Endothelial cell of umbilical vein (primary cell): ENCODE data around the gene CFAP77. TPM values are rescaled to one million over a fixed set of nuclear protein-coding genes. Genes with fewer than 3 reads are reported as not detected.

ENCODE experiments used
- BruUV-seq: library from RNA; stranded (reverse); fragments of 400-500 nt; replicated peaks from 2 replicates; lab custom pipeline; 2021; lab: Mats Ljungman, UMichigan
- CTCF ChIA-PET: fragments of 300-600, 350-600 bp; sonication (Branson Sonifier 250); formaldehyde crosslinking; loops from one replicate; lab custom pipeline; 2021; ENCODE audit warnings: antibody characterized with exemption, inconsistent platforms; lab: Charles Lee
- POLR2A ChIA-PET: fragments of 300-600, 350-600 bp; sonication (Branson Sonifier 250); formaldehyde crosslinking; loops from one replicate; lab custom pipeline; 2021; ENCODE audit warnings: antibody characterized with exemption, inconsistent platforms; lab: Charles Lee
- DNase-seq: peaks from one replicate; pipeline ENCODE4 v3.0.0-alpha.2; 2011; ENCODE audit warnings: low read depth, low spot score
- FAIRE-seq: peaks from 2 replicates; lab custom pipeline; 2011; peaks lifted over from hg19 to GRCh38; lab: Jason Lieb, UNC
- H2AFZ ChIP-seq: 2 replicates; pipeline ENCODE4 v1.6.0; 2012; ENCODE audit warnings: low read depth, low read length, control low read depth, inconsistent platforms
- H3K27ac ChIP-seq: 2 replicates; pipeline ENCODE4 v1.5.1; 2011; ENCODE audit warnings: low read depth, mild to moderate bottlenecking, control low read depth, low read length, moderate library complexity; ENCODE audit not compliant: insufficient read depth
- H3K27me3 ChIP-seq, 2 experiments: 2 replicates each; pipeline versions ENCODE4 v1.6.0 to v1.6.1; 2011; ENCODE audit warnings: low read length in 2 of 2, mixed read lengths in 1 of 2; ENCODE audit not compliant: control insufficient read depth in 2 of 2, insufficient read depth in 2 of 2
- H3K36me3 ChIP-seq, 2 experiments: 2 replicates in 1 of 2; 3 replicates in 1 of 2; pipeline ENCODE4 v1.5.1; 2011; ENCODE audit warnings: low read length in 2 of 2, mild to moderate bottlenecking in 1 of 2, moderate library complexity in 1 of 2; ENCODE audit not compliant: control insufficient read depth in 2 of 2, insufficient read depth in 2 of 2; ENCODE audit errors: extremely low read depth in 1 of 2
- H3K4me1 ChIP-seq: 3 replicates; pipeline ENCODE4 v1.5.1; 2011; ENCODE audit warnings: mild to moderate bottlenecking, low read length; ENCODE audit not compliant: control insufficient read depth, insufficient read depth; ENCODE audit errors: extremely low read depth
- H3K4me2 ChIP-seq: 2 replicates; pipeline ENCODE4 v1.6.1; 2011; ENCODE audit warnings: low read length, control low read depth, mixed read lengths; ENCODE audit not compliant: insufficient read depth
- H3K4me3 ChIP-seq, 3 experiments: fragments of 200-600 bp in 1 of 3; sonication (generic), shearing (Covaris generic) in 1 of 3; replicated peaks in 1 of 3; 2 replicates each; pipeline ENCODE4 v1.5.1; 2011 to 2016; ENCODE audit warnings: control low read depth in 3 of 3, low read length in 3 of 3, mild to moderate bottlenecking in 2 of 3, inconsistent platforms in 1 of 3, low read depth in 1 of 3, moderate library complexity in 1 of 3; ENCODE audit not compliant: insufficient read depth in 1 of 3
- H3K79me2 ChIP-seq: 2 replicates; pipeline ENCODE4 v1.6.0; 2012; ENCODE audit warnings: low read length, inconsistent platforms; ENCODE audit not compliant: control insufficient read depth, insufficient read depth
- H3K9ac ChIP-seq: replicated peaks from 2 replicates; pipeline ENCODE3; 2011; ENCODE audit warnings: low read length, control low read depth; ENCODE audit not compliant: insufficient read depth; ENCODE audit errors: extremely low read depth
- H3K9me1 ChIP-seq: replicated peaks from 3 replicates; pipeline ENCODE4 v1.6.0; 2011; ENCODE audit warnings: mild to moderate bottlenecking, low read length; ENCODE audit not compliant: control insufficient read depth, insufficient read depth; ENCODE audit errors: extremely low read depth
- H3K9me3 ChIP-seq: replicated peaks from 2 replicates; pipeline ENCODE4 v1.5.1; 2012; ENCODE audit warnings: low read length, inconsistent platforms; ENCODE audit not compliant: control insufficient read depth, insufficient read depth
- H4K20me1 ChIP-seq: replicated peaks from 2 replicates; pipeline ENCODE3; 2011; ENCODE audit warnings: mild to moderate bottlenecking, low read length; ENCODE audit not compliant: control insufficient read depth, insufficient read depth; ENCODE audit errors: extremely low read depth
- FOS ChIP-seq: IDR thresholded peaks from 2 replicates; pipeline ENCODE4 v1.6.1; 2011; ENCODE audit warnings: mild to moderate bottlenecking, low read length, moderate library complexity, borderline replicate concordance; ENCODE audit not compliant: insufficient read depth
- GATA2 ChIP-seq: IDR thresholded peaks from 2 replicates; pipeline ENCODE4 v1.7.0; 2011; ENCODE audit warnings: low read depth, mild to moderate bottlenecking, moderate library complexity, mixed read lengths, low read length; ENCODE audit not compliant: insufficient read length, insufficient read depth
- JUN ChIP-seq: IDR thresholded peaks from 2 replicates; pipeline ENCODE4 v1.6.1; 2011; ENCODE audit warnings: borderline replicate concordance, low read depth; ENCODE audit not compliant: insufficient read length, insufficient read depth
- POLR2A ChIP-seq: IDR thresholded peaks from 2 replicates; pipeline ENCODE4 v1.6.1; 2012; ENCODE audit warnings: low read depth, mild to moderate bottlenecking, control low read depth, low read length
- POLR2AphosphoS5 ChIP-seq: IDR thresholded peaks from 2 replicates; pipeline ENCODE4 v1.6.1; 2012; ENCODE audit warnings: low read depth, mild to moderate bottlenecking, control low read depth, low read length, moderate library complexity; ENCODE audit not compliant: insufficient read depth
- dilution Hi-C: fragments of 300-500 bp; cut with MboI; formaldehyde crosslinking; loops from one replicate; pipeline ENCODE4 v1.15.0; 2019; ENCODE audit warnings: low sequenced_read_pairs; ENCODE audit not compliant: extremely low pct_ligation_motif_present
- intact Hi-C: fragments of 100-400 bp; cut with micrococcal nuclease; formaldehyde crosslinking; loops from one replicate; pipeline ENCODE4 v1.10.0; 2022
- polyA plus RNA-seq, 4 experiments: library from polyadenylated mRNA; depleted of rRNA in 3 of 4; stranded (reverse) in 3 of 4; unstranded in 1 of 4; fragments of >200 nt; gene quantifications; 2 replicates each; pipeline versions ENCODE4 v1.2.1 to v1.2.3, GENCODE V29; 2011 to 2012; ENCODE audit warnings: missing spikeins in 1 of 4
- total RNA-seq: library from RNA; stranded (reverse); gene quantifications from 2 replicates; pipeline ENCODE4 v1.2.3, GENCODE V29; 2021
- TF ChIP-seq, protein P1 (sequence below), 2 donors: IDR thresholded peaks; 1 replicate in 1 of 2; 2 replicates in 1 of 2; pipeline ENCODE4 v1.5.1; 2011; ENCODE audit warnings: low read length in 2 of 2, mild to moderate bottlenecking in 2 of 2, moderate library complexity in 2 of 2, control low read depth in 1 of 2, inconsistent platforms in 1 of 2, low read depth in 1 of 2; ENCODE audit not compliant: insufficient read depth in 1 of 2; ENCODE audit errors: extremely low read depth in 1 of 2
- TF ChIP-seq, protein P2 (sequence below): IDR thresholded peaks from 2 replicates; pipeline ENCODE4 v1.6.1; 2011; ENCODE audit not compliant: insufficient read depth, insufficient read length

The CFAP77 gene
- total and polyA plus RNA-seq, 2 donors (not counting 3 experiments of a cell fraction or from before 2014, with no cell fraction given): not detected

DNA sequence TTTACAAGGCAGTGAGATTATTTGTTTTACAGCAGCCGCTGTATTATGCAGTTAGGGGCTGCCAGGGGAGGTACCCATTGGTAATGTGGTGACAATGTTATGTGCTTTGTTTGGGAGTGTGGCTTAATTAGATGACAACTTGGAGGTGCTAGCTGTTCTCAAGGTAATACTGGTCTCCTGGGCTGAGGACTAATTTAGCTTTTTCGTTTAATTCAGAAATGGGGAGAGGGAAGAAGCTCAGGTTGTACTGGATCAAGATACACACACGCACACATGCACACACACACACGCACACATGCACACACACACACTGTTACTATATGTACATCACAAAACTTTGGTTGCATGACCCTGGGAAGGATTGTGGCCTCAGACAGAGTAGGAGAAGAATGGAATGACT, 37.9 kb downstream of the CFAP77 start:
- no peak overlapping the region for H3K9ac ChIP-seq
- ChIA-PET POLR2A (no interaction called here), CTCF (interaction anchor here (1.2 kb wide), 1 partner anchor 11 kb away, joined by 3 read pairs; no protein-coding TSS in a partner anchor)
- peaks cover 5 to 11% of the 10 kb centered on the region in 2 experiments for H3K27me3 ChIP-seq
- H3K4me2 ChIP-seq: no peak overlapping the region
- DNase-seq (no peak), FAIRE-seq (no peak)
- no TSS peak for BruUV-seq
- no peak overlapping the region for H2AFZ ChIP-seq
- no peak overlapping the region for H3K27ac ChIP-seq
- H3K9me1 ChIP-seq: no peaks in the 10 kb centered on the region
- no peaks in the 10 kb centered on the region for H3K36me3 ChIP-seq
- intact Hi-C loops (no loop called here), dilution Hi-C loops (no loop called here)
- no peaks in the 10 kb centered on the region for H4K20me1 ChIP-seq
- H3K4me1 ChIP-seq: no peaks in the 10 kb centered on the region
- H3K79me2 ChIP-seq: no peaks in the 10 kb centered on the region
- no peaks in the 10 kb centered on the region for H3K9me3 ChIP-seq
- TF ChIP-seq, protein P1, sequence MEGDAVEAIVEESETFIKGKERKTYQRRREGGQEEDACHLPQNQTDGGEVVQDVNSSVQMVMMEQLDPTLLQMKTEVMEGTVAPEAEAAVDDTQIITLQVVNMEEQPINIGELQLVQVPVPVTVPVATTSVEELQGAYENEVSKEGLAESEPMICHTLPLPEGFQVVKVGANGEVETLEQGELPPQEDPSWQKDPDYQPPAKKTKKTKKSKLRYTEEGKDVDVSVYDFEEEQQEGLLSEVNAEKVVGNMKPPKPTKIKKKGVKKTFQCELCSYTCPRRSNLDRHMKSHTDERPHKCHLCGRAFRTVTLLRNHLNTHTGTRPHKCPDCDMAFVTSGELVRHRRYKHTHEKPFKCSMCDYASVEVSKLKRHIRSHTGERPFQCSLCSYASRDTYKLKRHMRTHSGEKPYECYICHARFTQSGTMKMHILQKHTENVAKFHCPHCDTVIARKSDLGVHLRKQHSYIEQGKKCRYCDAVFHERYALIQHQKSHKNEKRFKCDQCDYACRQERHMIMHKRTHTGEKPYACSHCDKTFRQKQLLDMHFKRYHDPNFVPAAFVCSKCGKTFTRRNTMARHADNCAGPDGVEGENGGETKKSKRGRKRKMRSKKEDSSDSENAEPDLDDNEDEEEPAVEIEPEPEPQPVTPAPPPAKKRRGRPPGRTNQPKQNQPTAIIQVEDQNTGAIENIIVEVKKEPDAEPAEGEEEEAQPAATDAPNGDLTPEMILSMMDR (IDR thresholded peaks at IDR 0.05; ENCODE audit: extremely low read depth in 1 of 2, insufficient read depth in 1 of 2, low read depth in 1 of 2, low read length in 2 of 2): no peak
- no peak for TF ChIP-seq FOS
- TF ChIP-seq POLR2A: no peak
- TF ChIP-seq GATA2: no peak
- TF ChIP-seq JUN: no peak
- H3K4me3 ChIP-seq: no peak overlapping the region

DNA sequence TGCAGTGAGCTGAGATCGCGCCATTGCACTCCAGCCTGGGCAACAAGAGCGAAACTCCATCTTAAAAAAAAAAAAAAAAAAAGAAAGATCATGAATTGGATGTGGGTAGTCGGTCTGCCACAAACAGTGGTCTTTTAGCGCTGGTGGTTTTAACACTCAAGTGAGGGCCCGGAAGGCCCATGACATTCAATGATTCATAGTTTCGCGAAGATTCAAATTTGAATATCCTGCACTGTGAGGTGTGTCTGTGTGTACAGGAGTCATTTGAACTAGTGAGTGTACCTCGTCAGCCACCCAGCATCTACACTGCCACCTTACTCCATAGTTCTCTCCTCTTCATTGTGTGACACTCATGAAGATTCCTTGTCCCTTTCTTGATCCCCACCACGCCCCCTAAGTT, 41.3 kb downstream of the CFAP77 start:
- no peak overlapping the region for H3K27ac ChIP-seq
- no peaks in the 10 kb centered on the region for H3K9me3 ChIP-seq
- no TSS peak for BruUV-seq
- H3K9ac ChIP-seq: no peak overlapping the region
- H3K27me3 ChIP-seq: peaks cover 5 to 8% of the 10 kb centered on the region in 2 experiments
- no peak overlapping the region for H3K4me2 ChIP-seq
- intact Hi-C loops: no loop called here
- no peak for TF ChIP-seq POLR2AphosphoS5
- TF ChIP-seq POLR2A: no peak
- TF ChIP-seq, protein P1 (IDR thresholded peaks at IDR 0.05; ENCODE audit: extremely low read depth in 1 of 2, insufficient read depth in 1 of 2, low read depth in 1 of 2, low read length in 2 of 2): no peak
- TF ChIP-seq, protein P2, sequence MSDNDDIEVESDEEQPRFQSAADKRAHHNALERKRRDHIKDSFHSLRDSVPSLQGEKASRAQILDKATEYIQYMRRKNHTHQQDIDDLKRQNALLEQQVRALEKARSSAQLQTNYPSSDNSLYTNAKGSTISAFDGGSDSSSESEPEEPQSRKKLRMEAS: no peak
- dilution Hi-C loops: no loop called here
- H3K36me3 ChIP-seq: no peaks in the 10 kb centered on the region
- CTCF ChIA-PET: no interaction called here
- H3K79me2 ChIP-seq: no peaks in the 10 kb centered on the region
- no peak overlapping the region for H2AFZ ChIP-seq
- H3K4me3 ChIP-seq: no peak overlapping the region
- H3K4me1 ChIP-seq: no peaks in the 10 kb centered on the region
- no peaks in the 10 kb centered on the region for H3K9me1 ChIP-seq
- DNase-seq (no peak), FAIRE-seq (no peak)
- POLR2A ChIA-PET: no interaction called here
- H4K20me1 ChIP-seq: no peaks in the 10 kb centered on the region
